GM21381 (cell line): ENCODE data around the gene LRRC15.

Experiments
- ATAC-seq: cut with Tn5 transposase; IDR thresholded peaks from one replicate; pipeline ENCODE4 v1.9.1; 2021; ENCODE audit warnings: mild to moderate bottlenecking, moderate library complexity; ENCODE audit not compliant: unreplicated experiment

LRRC15 gene

GRCh38 chr3:194386066-194386465 lies 16.5 kb upstream of the LRRC15 start:
- ATAC-seq = no peak

DNA sequence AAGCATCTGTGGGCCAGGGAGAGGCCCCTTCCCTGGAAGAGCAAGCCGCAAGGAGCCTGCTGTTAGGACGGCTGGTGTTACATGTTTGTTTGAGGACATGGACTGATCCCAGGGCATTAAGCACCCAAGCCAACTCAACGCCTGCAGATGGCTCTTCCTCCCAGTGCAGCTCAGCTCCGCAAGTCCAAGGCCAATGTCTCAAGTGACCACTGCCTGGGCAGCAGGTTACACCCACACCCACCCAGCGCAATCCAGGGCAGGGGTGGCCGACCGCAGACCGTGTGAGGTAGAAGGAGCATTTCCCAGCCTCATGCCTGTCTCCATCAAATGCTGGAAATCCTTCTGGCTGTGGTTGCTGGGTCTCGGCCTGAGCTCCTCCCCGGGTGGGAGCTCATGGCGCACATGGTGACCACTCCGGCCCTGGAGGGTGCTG lies 15.0 kb upstream of the LRRC15 start:
- ATAC-seq = no peak

DNA sequence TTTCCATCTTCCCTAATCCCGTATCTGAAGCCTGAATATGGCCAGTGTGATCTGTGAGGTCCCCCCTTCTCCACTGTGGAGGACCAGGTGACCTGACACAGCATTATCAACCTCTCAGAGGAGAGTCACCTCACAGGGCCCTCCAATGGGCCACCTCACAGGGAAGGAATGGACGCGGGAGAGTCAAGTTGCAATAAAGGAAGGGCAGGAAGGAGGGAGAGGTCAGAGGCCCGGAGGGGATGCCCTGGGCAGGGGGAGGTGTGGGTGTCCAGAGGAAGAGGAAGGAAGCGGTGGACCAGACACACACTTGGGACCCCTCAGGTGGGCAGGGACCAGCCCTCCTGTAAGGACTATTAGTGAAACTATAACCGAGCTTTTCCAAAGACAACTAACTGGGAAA lies 14.6 kb upstream of the LRRC15 start:
- no peak for ATAC-seq

GRCh38 chr3:194383276-194383940 lies 13.9 kb upstream of the LRRC15 start:
- ATAC-seq = no peak

DNA sequence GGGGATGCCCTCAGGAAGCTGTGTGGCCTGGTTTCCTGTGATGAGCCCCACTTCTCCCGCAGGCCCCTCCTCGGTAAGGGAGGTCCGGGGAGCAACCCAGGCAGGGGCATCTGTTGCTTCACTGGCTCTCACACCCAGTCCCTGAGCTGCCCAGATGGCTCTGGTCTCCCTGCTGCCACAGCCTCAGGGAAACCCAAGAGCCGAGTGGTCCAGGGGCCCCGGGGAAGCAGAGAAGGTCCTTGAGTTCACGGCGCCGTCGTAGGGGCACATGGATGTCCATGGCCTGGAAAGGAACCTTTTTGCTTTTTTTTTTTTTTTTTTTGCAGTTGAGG lies 13.3 kb upstream of the LRRC15 start:
- no peak for ATAC-seq

GRCh38 chr3:194382196-194382891 lies 12.8 kb upstream of the LRRC15 start:
- no peak for ATAC-seq

- no peak for ATAC-seq
Observed at GRCh38 chr3:194381460-194381875, 11.9 kb upstream of the LRRC15 start.

GRCh38 chr3:194380326-194380725 lies 10.8 kb upstream of the LRRC15 start:
- no peak for ATAC-seq

DNA sequence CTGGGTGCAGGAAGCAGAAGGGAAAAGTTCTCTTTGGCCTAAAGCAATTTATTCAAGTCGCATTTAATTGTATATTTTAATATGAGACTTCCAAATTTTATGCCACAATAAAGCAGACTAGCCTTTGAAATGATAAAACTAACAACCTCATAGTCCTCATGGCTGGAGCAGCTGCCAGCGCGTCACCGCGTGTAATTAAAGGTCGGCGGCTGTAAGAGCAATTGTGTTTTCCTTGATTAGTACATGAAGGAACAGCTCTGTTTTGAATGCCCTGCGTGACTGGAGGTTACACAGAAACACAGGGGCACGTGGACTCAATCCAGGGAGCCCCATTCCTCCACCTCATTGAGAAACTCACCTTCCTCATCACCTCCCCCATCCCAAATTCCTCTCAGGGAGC lies 10.1 kb upstream of the LRRC15 start:
- no peak for ATAC-seq

DNA sequence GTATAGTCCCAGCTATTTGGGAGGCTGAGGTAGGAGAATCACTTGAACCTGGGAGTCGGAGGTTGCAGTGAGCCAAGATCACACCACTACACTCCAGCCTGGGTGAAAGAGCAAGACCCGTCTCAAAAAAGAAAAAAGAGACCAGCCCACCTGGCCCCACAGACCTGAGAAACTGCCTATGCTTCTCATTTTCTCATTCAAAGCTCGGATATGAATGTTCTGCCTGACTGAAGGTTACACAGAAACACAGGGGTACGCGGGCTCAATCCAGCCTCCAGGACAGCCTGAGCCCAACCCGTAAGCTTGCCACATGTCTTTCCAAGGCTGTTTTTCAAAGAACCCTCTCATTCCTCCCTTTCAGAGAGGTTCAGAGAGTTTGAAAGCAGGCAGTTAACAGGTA lies 9.7 kb upstream of the LRRC15 start:
- ATAC-seq = no peak

DNA sequence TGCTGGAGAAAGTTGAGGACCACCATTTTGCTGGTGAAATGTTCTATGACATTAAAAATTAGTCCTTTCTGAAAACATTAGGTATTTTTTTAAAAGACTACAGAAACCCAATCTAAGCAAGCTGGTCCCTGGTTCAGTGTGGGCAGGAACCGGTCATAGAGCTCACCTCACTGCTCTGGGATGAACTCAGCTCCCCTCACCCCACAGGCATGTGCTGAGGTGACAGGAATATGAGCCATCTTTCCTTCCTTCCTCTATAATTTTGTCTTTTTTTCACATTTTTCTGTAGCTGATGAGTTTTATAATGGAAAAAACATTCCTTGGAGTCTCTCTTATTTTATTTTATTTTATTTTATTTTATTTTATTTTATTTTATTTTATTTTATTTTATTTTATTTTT lies 8.2 kb upstream of the LRRC15 start:
- no peak for ATAC-seq

DNA sequence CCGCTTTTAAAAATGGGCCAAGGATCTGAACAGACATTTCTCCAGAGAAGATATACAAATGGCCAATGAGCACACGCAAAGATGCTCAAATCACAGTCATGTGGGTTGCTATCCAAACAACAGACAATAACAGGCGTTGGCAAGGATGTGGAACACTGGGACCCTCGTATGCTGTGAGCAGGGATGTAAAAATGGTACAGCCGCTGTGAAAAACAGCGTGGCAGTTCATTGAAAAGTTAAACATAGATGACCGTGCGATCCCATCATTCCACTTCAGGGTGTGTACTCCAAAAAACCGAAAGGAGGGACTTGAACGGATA lies 6.7 kb upstream of the LRRC15 start:
- no peak for ATAC-seq

DNA sequence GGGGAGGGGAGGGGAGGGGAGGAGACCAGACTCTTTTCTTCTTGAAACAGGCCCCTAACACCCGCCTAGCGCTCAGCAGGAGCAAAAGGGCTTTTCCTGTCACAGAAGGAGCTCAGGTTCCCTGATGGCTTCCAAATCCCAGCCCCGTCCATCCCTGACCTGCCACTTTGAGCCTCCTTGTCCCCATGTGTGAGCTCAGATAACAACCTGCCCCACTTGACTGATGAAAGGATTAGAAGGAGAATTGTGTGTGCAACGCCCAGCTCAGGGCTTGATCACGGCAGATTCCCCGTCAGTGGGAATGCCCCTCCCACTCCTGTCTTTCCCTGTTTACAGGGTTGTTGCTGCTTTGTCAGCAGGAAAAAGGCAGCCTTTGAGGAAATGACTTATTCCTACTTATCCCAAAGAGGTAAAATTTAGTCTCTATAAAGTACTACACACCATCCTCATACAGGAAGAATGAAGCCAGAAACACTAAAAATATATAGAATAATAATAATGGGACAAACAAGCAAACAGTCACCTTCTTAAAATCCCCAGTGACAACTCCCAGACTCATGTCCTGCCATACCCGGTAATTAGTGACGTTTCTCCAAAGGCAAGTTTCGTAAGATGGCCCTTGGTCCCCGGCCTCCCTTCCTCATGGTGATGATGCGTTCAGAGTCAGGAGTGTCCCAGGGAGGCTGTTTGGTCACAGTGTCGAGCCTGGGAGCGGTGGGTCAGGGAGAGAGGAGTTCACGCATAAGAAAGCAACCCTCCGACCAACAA lies 6.1 kb upstream of the LRRC15 start:
- ATAC-seq = no peak

GRCh38 chr3:194374935-194375334 lies 5.4 kb upstream of the LRRC15 start:
- no peak for ATAC-seq

DNA sequence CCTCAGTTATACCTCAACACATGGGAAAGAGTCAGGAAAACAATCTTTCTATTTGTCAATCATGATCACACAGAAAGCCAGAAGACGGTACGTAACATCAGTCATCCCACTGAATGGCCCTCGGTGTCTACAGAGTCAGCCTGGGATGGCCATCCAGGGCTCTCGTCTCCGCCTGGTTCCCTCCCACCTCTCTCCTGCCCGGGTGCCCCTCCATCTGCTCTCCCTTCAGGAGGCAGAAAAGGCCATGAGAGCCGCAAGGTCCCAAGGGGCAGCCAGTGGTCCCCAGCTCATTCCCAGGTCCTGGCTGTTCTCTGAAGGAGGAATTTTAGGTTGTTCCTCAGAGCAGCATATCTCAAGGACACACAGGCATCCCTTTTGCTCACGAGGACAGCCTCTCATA lies 4.4 kb upstream of the LRRC15 start:
- ATAC-seq = no peak

DNA sequence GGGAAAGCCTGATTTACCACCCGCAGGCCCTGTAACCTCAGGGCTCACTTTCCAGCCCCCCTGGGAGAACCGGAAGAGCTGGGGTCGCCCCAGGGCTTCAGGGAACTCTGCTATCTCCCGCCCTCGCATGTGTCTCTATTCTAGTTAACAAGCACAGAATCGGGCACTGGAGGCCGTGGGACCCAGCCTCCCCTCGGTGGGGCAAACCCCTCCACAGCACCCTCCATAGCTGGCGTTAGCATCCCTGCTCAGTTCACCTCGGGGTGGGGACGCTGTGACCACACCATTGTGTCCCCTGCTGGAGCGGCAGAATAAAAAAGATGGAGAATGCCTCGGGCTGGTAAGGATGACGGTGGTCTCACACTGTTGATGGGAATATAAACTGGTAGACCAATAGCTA lies 3.5 kb upstream of the LRRC15 start:
- ATAC-seq = no peak

GRCh38 chr3:194370753-194371152 lies 1.2 kb upstream of the LRRC15 start:
- ATAC-seq = no peak

GRCh38 chr3:194368918-194369317 lies 625 bp downstream of the LRRC15 start:
- ATAC-seq = no peak

- ATAC-seq = no peak
Observed at GRCh38 chr3:194367992-194368841, 1.3 kb downstream of the LRRC15 start.

- ATAC-seq = no peak
Observed at GRCh38 chr3:194365978-194366490, 3.5 kb downstream of the LRRC15 start.

DNA sequence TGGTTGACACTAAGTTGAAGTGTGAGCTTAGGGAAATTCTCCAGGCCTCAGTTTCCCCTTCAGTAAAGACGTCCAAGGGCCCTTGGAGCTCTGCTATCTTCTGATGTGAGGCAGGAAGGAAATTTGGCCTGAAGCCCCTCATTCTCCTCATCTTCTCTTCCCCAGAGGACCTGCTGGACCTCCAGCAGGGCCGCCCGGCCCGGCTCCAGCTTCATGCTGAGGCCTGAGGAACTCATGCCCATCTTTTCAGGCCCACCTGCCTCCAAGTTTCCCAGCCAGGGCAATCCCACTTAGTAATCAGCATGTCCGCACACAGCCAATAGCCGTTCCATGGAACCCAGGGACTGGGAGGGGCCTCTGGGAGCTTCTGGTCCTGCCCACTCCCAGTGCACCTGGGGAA lies 4.0 kb downstream of the LRRC15 start:
- ATAC-seq = no peak
